Measurements from ENCODE around the gene NEMP2. TPM values are rescaled to one million over a fixed set of nuclear protein-coding genes. Genes with fewer than 3 reads are reported as not detected.

Gene NEMP2
- total and polyA plus RNA-seq, 2 of the 4 experiments (the other 2 are of a cell fraction), result 1.1 to 1.3 TPM

DNA sequence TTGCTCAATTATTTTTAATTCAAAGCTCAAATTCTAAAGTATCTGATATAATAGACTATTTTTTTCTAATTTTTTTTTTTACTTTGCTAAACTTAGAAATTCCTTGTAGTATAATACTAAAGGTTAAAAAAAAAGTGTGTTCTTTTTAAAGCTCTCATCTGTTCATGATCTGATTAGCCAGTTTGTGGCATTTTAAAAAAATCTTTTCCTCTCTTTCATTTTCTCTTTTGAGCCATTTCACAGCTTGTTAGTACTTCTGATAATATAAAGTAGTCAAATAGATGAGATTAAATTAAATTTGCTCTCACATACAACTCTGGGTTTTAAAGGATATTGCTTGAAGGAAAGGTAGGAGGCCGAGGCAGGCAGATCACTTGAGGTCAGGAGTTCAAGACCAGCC is 40.7 kb upstream of the NEMP2 start:
- H3K18ac ChIP-seq (ENCODE audit: low read depth, low read length), result no peak overlapping the region
- in situ Hi-C loops (cut with MboI; ENCODE audit: low sequenced_read_pairs) (no loop called here), dilution Hi-C loops (cut with HindIII; ENCODE audit: low sequenced_read_pairs, unreplicated experiment) (no loop called here), intact Hi-C loops (cut with micrococcal nuclease) (no loop called here)
- no peak overlapping the region for H3K56ac ChIP-seq (ENCODE audit: extremely low read depth, insufficient read depth, low read length)
- H3K27ac ChIP-seq (ENCODE audit: insufficient read depth, low read length), result no peak overlapping the region
- H2AK5ac ChIP-seq (ENCODE audit: low read depth, low read length), result no peak overlapping the region
- H3K9me3 ChIP-seq (ENCODE audit: control insufficient read depth, insufficient read depth, low read length), result no peaks in the 10 kb centered on the region
- ATAC-seq (ENCODE audit: low read depth), result no peak
- no peak overlapping the region for H3K4ac ChIP-seq (ENCODE audit: low read depth, low read length)
- H3K4me3 ChIP-seq (ENCODE audit: insufficient read depth, low read depth, low read length), result no peak overlapping the region
- no peak overlapping the region for H3K9ac ChIP-seq (ENCODE audit: low read depth, low read length)
- H4K5ac ChIP-seq (ENCODE audit: low read depth, low read length), result no peak overlapping the region
- TF ChIP-seq POLR2A (IDR thresholded peaks at IDR 0.05; ENCODE audit: low read depth, low read length) (no peak), SMC3 (IDR thresholded peaks at IDR 0.05; ENCODE audit: low read depth, low read length) (no peak), CTCF (conservative IDR thresholded peaks at IDR 0.05; ENCODE audit: low read depth, low read length) (no peak), NFE2L2 (IDR thresholded peaks at IDR 0.05; ENCODE audit: low read depth, low read length) (no peak), CHD1 (IDR thresholded peaks at IDR 0.05; ENCODE audit: low read depth, low read length) (no peak), RAD21 (IDR thresholded peaks at IDR 0.05; ENCODE audit: low read length) (no peak), CEBPB (IDR thresholded peaks at IDR 0.05; ENCODE audit: low read depth, low read length) (no peak), RFX5 (IDR thresholded peaks at IDR 0.05; ENCODE audit: low read depth, low read length) (no peak), MAZ (IDR thresholded peaks at IDR 0.05; ENCODE audit: borderline replicate concordance, low read depth, low read length) (no peak), MXI1 (IDR thresholded peaks at IDR 0.05; ENCODE audit: borderline replicate concordance, low read depth, low read length) (no peak)
- TF ChIP-seq, protein P1, sequence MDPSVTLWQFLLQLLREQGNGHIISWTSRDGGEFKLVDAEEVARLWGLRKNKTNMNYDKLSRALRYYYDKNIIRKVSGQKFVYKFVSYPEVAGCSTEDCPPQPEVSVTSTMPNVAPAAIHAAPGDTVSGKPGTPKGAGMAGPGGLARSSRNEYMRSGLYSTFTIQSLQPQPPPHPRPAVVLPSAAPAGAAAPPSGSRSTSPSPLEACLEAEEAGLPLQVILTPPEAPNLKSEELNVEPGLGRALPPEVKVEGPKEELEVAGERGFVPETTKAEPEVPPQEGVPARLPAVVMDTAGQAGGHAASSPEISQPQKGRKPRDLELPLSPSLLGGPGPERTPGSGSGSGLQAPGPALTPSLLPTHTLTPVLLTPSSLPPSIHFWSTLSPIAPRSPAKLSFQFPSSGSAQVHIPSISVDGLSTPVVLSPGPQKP (IDR thresholded peaks at IDR 0.05; ENCODE audit: borderline replicate concordance, low read depth, low read length), result no peak
- peaks cover 2% of the 10 kb centered on the region for H3K27me3 ChIP-seq (ENCODE audit: control insufficient read depth, insufficient read depth, low read length)
- WGBS, 2 experiments (ENCODE audit: extremely low coverage in 2 of 2, insufficient read length in 1 of 2), result no CpG with 5 or more reads among the region's 1 CpG
- H3K4me2 ChIP-seq (ENCODE audit: low read depth, low read length), result no peak overlapping the region
- no peak overlapping the region for H4K8ac ChIP-seq (ENCODE audit: low read depth in 2 of 2, low read length in 2 of 2)
- no peaks in the 10 kb centered on the region for H3K36me3 ChIP-seq (ENCODE audit: control insufficient read depth, insufficient read depth, low read length)
- H3K9me1 ChIP-seq (ENCODE audit: insufficient read depth, low read length), result no peaks in the 10 kb centered on the region; the same call in 1 of the 2 replicates
- H3K4me1 ChIP-seq (ENCODE audit: control insufficient read depth, insufficient read depth, low read length), result peaks cover 2% of the 10 kb centered on the region; the same call in 1 of the 2 replicates
- H3K14ac ChIP-seq (replicated peaks; ENCODE audit: low read depth, low read length), result no peak overlapping the region
- no peak overlapping the region for H2BK120ac ChIP-seq (ENCODE audit: low read depth, low read length)
- no TSS peak for BruUV-seq (replicated peaks)
- no peak overlapping the region for H4K91ac ChIP-seq (ENCODE audit: insufficient read depth, low read depth, low read length)
- H2BK15ac ChIP-seq (ENCODE audit: low read depth, low read length), result no peak overlapping the region
- H2BK20ac ChIP-seq (ENCODE audit: low read depth, low read length), result no peak overlapping the region
- H2AFZ ChIP-seq (replicated peaks; ENCODE audit: low read length, poor library complexity), result no peak overlapping the region
- no peak overlapping the region for H3K23ac ChIP-seq (ENCODE audit: low read depth, low read length)
- POLR2A ChIA-PET (ENCODE audit: unreplicated experiment), result no interaction called here
- DNase-seq, result no peak
- H4K20me1 ChIP-seq (ENCODE audit: insufficient read depth, low read length), result no peaks in the 10 kb centered on the region
- CTCF ChIA-PET, result interaction anchor here (0.6 to 0.7 kb wide), 2 partner anchors 51 to 95 kb away, joined by 3 to 5 read pairs; no protein-coding TSS in a partner anchor
- H3K79me1 ChIP-seq (ENCODE audit: low read depth in 1 of 2, low read length in 2 of 2), result no peaks in the 10 kb centered on the region
- H2AK9ac ChIP-seq (replicated peaks; ENCODE audit: low read depth, low read length, poor library complexity), result no peak overlapping the region
- H2BK5ac ChIP-seq (ENCODE audit: low read depth, low read length, poor library complexity, severe bottlenecking), result no peak overlapping the region
